Common myeloid progenitor, CD34-positive (primary cell): ENCODE data around the gene ICA1.

Experiments used
- CTCF ChIA-PET: fragments of 350-600 bp; sonication (Branson Sonifier 250); formaldehyde crosslinking; loops from one replicate; lab custom pipeline; 2021; ENCODE audit warnings: antibody characterized with exemption; lab: Charles Lee
- POLR2A ChIA-PET: fragments of 350-600 bp; sonication (Branson Sonifier 250); formaldehyde crosslinking; loops from one replicate; lab custom pipeline; 2021; ENCODE audit warnings: antibody characterized with exemption; lab: Charles Lee
- DNase-seq, 3 donors: peaks; one replicate each; pipeline versions ENCODE4 v3.0.0 to v3.0.0-alpha.2; 2013
- H3K27ac ChIP-seq, 2 experiments: 1 replicate in 1 of 2; 2 replicates in 1 of 2; pipeline ENCODE4 v1.7.0; 2013; ENCODE audit warnings: inconsistent platforms in 2 of 2, low read length in 2 of 2, mild to moderate bottlenecking in 2 of 2, low read depth in 1 of 2, moderate library complexity in 1 of 2; ENCODE audit not compliant: severe bottlenecking in 2 of 2, insufficient read depth in 1 of 2, poor library complexity in 1 of 2
- H3K27me3 ChIP-seq, 5 experiments: replicated peaks in 2 of 5; 1 replicate in 3 of 5; 2 replicates in 2 of 5; pipeline versions ENCODE4 v1.6.1 to v1.7.0; 2013; ENCODE audit warnings: low read length in 4 of 5, mild to moderate bottlenecking in 2 of 5, moderate library complexity in 2 of 5, inconsistent platforms in 1 of 5; ENCODE audit not compliant: insufficient read depth in 5 of 5, control insufficient read depth in 4 of 5
- H3K36me3 ChIP-seq, 4 experiments: 1 replicate in 2 of 4; 2 replicates in 2 of 4; pipeline versions ENCODE4 v1.6.1 to v1.7.0; 2013; ENCODE audit warnings: low read length in 3 of 4, control low read depth in 1 of 4, mild to moderate bottlenecking in 1 of 4; ENCODE audit not compliant: control insufficient read depth in 4 of 4, insufficient read depth in 4 of 4
- H3K4me1 ChIP-seq, 4 experiments: 1 replicate in 3 of 4; 2 replicates in 1 of 4; pipeline versions ENCODE4 v1.6.1 to v1.7.1; 2013; ENCODE audit warnings: low read length in 3 of 4, mild to moderate bottlenecking in 3 of 4, control low read depth in 1 of 4, inconsistent platforms in 1 of 4, moderate library complexity in 1 of 4; ENCODE audit not compliant: control insufficient read depth in 4 of 4, insufficient read depth in 4 of 4; ENCODE audit errors: control extremely low read depth in 1 of 4
- H3K4me3 ChIP-seq, 7 experiments: 1 replicate in 4 of 7; 2 replicates in 3 of 7; pipeline versions ENCODE4 v1.5.1 to v1.7.0; 2013; ENCODE audit warnings: mild to moderate bottlenecking in 7 of 7, low read length in 6 of 7, moderate library complexity in 6 of 7, inconsistent platforms in 2 of 7, low read depth in 2 of 7, control low read depth in 1 of 7; ENCODE audit not compliant: insufficient read depth in 4 of 7, control insufficient read depth in 1 of 7; ENCODE audit errors: extremely low read depth in 1 of 7
- H3K9me3 ChIP-seq, 5 experiments: 1 replicate in 4 of 5; 2 replicates in 1 of 5; pipeline versions ENCODE4 v1.6.1 to v1.7.1; 2013; ENCODE audit warnings: low read length in 4 of 5, mild to moderate bottlenecking in 2 of 5, inconsistent platforms in 1 of 5, low read depth in 1 of 5, moderate library complexity in 1 of 5; ENCODE audit not compliant: control insufficient read depth in 4 of 5, insufficient read depth in 2 of 5; ENCODE audit errors: control extremely low read depth in 1 of 5
- WGBS: methylation state at CpG from one replicate; pipeline ENCODE4 v1.1.5; 2013; ENCODE audit not compliant: insufficient coverage; 5-methylcytosine and 5-hydroxymethylcytosine counted together

Gene ICA1

GRCh38 chr7:8120390-8121058 lies 141.4 kb downstream of the ICA1 start:
- POLR2A ChIA-PET: no interaction called here

GRCh38 chr7:8119262-8119661 lies 142.7 kb downstream of the ICA1 start:
- ChIA-PET POLR2A (no interaction called here), CTCF (no interaction called here)
- Histone ChIP-seq H3K27ac (no peak overlapping the region), H3K4me3 (no peak overlapping the region), H3K27me3 (no peaks in the 10 kb centered on the region), H3K9me3 (no peaks in the 10 kb centered on the region), H3K4me1 (no peaks in the 10 kb centered on the region), H3K36me3 (peaks cover 0 to 16% (median 8%) of the 10 kb centered on the region in 4 experiments)
- DNase-seq: no peak
- WGBS: 96% methylated on average over 6 of the region's 8 CpGs

More at GRCh38 chr7:8120390-8121058, 141.4 kb downstream of the ICA1 start:
- H3K27me3 ChIP-seq: no peaks in the 10 kb centered on the region
- no peak for DNase-seq
- WGBS: 98% methylated on average over 8 of the region's 12 CpGs
- CTCF ChIA-PET: interaction anchor here (0.8 kb wide), 1 partner anchor 14 kb away, joined by 3 read pairs; no protein-coding TSS in a partner anchor
- H3K36me3 ChIP-seq: peaks cover 0 to 13% (median 8%) of the 10 kb centered on the region in 4 experiments
- peaks cover 0 to 6% (median 4%) of the 10 kb centered on the region in 4 experiments for H3K4me1 ChIP-seq
- no peaks in the 10 kb centered on the region for H3K9me3 ChIP-seq
- no peak overlapping the region for H3K27ac ChIP-seq
- H3K4me3 ChIP-seq: no peak overlapping the region

GRCh38 chr7:8117195-8117594 lies 144.8 kb downstream of the ICA1 start:
- DNase-seq: no peak
- H3K27me3 ChIP-seq: no peaks in the 10 kb centered on the region
- peaks cover 0 to 9% (median 3%) of the 10 kb centered on the region in 5 experiments for H3K9me3 ChIP-seq
- H3K4me3 ChIP-seq: no peak overlapping the region
- CTCF ChIA-PET: no interaction called here
- H3K27ac ChIP-seq: no peak overlapping the region
- peaks cover 0 to 17% (median 10%) of the 10 kb centered on the region in 4 experiments for H3K36me3 ChIP-seq
- H3K4me1 ChIP-seq: no peaks in the 10 kb centered on the region
- 92% methylated on average over 2 of the region's 2 CpGs for WGBS
- POLR2A ChIA-PET: no interaction called here

GRCh38 chr7:8115547-8116402 lies 146.2 kb downstream of the ICA1 start:
- Histone ChIP-seq H3K4me1 (no peaks in the 10 kb centered on the region), H3K9me3 (peaks cover 0 to 9% (median 3%) of the 10 kb centered on the region in 5 experiments), H3K4me3 (no peak overlapping the region), H3K27me3 (no peaks in the 10 kb centered on the region), H3K27ac (no peak overlapping the region), H3K36me3 (peaks cover 0 to 15% (median 7%) of the 10 kb centered on the region in 4 experiments)
- POLR2A ChIA-PET: no interaction called here
- CTCF ChIA-PET: no interaction called here
- WGBS: 65% methylated on average over 2 of the region's 3 CpGs
- no peak for DNase-seq

- Histone ChIP-seq H3K9me3 (peaks cover 0 to 9% (median 3%) of the 10 kb centered on the region in 5 experiments), H3K27ac (no peak overlapping the region), H3K4me1 (no peaks in the 10 kb centered on the region), H3K36me3 (peaks cover 0 to 15% (median 7%) of the 10 kb centered on the region in 4 experiments), H3K27me3 (no peaks in the 10 kb centered on the region), H3K4me3 (no peak overlapping the region)
- ChIA-PET CTCF (no interaction called here), POLR2A (no interaction called here)
- WGBS: 100% methylated on average over 3 of the region's 4 CpGs
- DNase-seq: no peak
These were observed 147.8 kb downstream of the ICA1 start for GRCh38 chr7:8114175-8114574.

- ChIA-PET CTCF (interaction anchor here (0.8 kb wide), 1 partner anchor 1418 kb away, joined by 3 read pairs; no protein-coding TSS in a partner anchor), POLR2A (interaction anchor here (0.5 kb wide), 1 partner anchor 28 kb away, joined by 4 read pairs; no protein-coding TSS in a partner anchor)
- no peaks in the 10 kb centered on the region for H3K27me3 ChIP-seq
- H3K4me3 ChIP-seq: no peak overlapping the region
- no peaks in the 10 kb centered on the region for H3K4me1 ChIP-seq
- DNase-seq: no peak
- 100% methylated on average over 2 of the region's 3 CpGs for WGBS
- H3K36me3 ChIP-seq: peaks cover 0 to 15% (median 7%) of the 10 kb centered on the region in 4 experiments
- H3K9me3 ChIP-seq: peaks cover 0 to 9% (median 3%) of the 10 kb centered on the region in 5 experiments
- H3K27ac ChIP-seq: no peak overlapping the region
These were observed 148.8 kb downstream of the ICA1 start for GRCh38 chr7:8113184-8113583.
